IMR-90 (cell line): Measurements from ENCODE around the gene LMAN2. TPM values are rescaled to one million over a fixed set of nuclear protein-coding genes. Genes with fewer than 3 reads are reported as not detected.

ENCODE experiments used
- ATAC-seq: fragments of 200-7000 bp; cut with Tn5 transposase; 2 replicates; pipeline ENCODE4 v1.9.1; 2020; ENCODE audit warnings: low read depth, mild to moderate bottlenecking, moderate library complexity
- BruUV-seq: library from RNA; stranded (reverse); fragments of 400-500 nt; replicated peaks from 2 replicates; lab custom pipeline; 2021; lab: Mats Ljungman, UMichigan
- CTCF ChIA-PET: fragments of 300-600 bp; formaldehyde crosslinking; extraction: SDS; loops from one replicate; lab custom pipeline; 2021; ENCODE audit warnings: antibody characterized with exemption; lab: Yijun Ruan, JAX
- POLR2A ChIA-PET: fragments of 300-600 bp; sonication (Branson Sonifier 250); formaldehyde crosslinking; loops from one replicate; lab custom pipeline; 2022; ENCODE audit warnings: antibody characterized with exemption; ENCODE audit not compliant: unreplicated experiment; lab: Charles Lee
- DNase-seq: peaks from one replicate; pipeline ENCODE4 v3.0.0; 2013
- H2AFZ ChIP-seq: replicated peaks from 2 replicates; pipeline ENCODE3; 2013; ENCODE audit warnings: low read length, mild to moderate bottlenecking; ENCODE audit not compliant: poor library complexity
- H2AK5ac ChIP-seq: 2 replicates; pipeline ENCODE4 v1.6.1; 2013; ENCODE audit warnings: low read depth, low read length, inconsistent platforms
- H2AK9ac ChIP-seq: replicated peaks from 2 replicates; pipeline ENCODE3; 2013; ENCODE audit warnings: mild to moderate bottlenecking, low read depth, low read length, moderate library complexity; ENCODE audit not compliant: poor library complexity
- H2BK120ac ChIP-seq: 2 replicates; pipeline ENCODE4 v1.6.1; 2013; ENCODE audit warnings: low read depth, low read length, inconsistent platforms
- H2BK15ac ChIP-seq: 3 replicates; pipeline ENCODE4 v1.6.1; 2013; ENCODE audit warnings: low read depth, low read length, inconsistent platforms
- H2BK20ac ChIP-seq: 2 replicates; pipeline ENCODE4 v1.6.1; 2013; ENCODE audit warnings: low read depth, mild to moderate bottlenecking, inconsistent platforms, low read length, moderate library complexity
- H2BK5ac ChIP-seq: 2 replicates; pipeline ENCODE4 v1.6.1; 2013; ENCODE audit warnings: mild to moderate bottlenecking, low read depth, low read length, inconsistent platforms; ENCODE audit not compliant: poor library complexity, severe bottlenecking
- H3K14ac ChIP-seq: replicated peaks from 2 replicates; pipeline ENCODE4 v1.6.1; 2013; ENCODE audit warnings: low read depth, low read length, inconsistent platforms
- H3K18ac ChIP-seq: 2 replicates; pipeline ENCODE4 v1.6.1; 2013; ENCODE audit warnings: low read depth, low read length, control low read depth
- H3K23ac ChIP-seq: 2 replicates; pipeline ENCODE4 v1.6.1; 2013; ENCODE audit warnings: low read depth, low read length, inconsistent platforms
- H3K27ac ChIP-seq: 2 replicates; pipeline ENCODE4 v1.5.1; 2013; ENCODE audit warnings: mild to moderate bottlenecking, control low read depth, low read length; ENCODE audit not compliant: insufficient read depth
- H3K27me3 ChIP-seq: 2 replicates; pipeline ENCODE4 v1.6.1; 2013; ENCODE audit warnings: low read length; ENCODE audit not compliant: control insufficient read depth, insufficient read depth
- H3K36me3 ChIP-seq: 2 replicates; pipeline ENCODE4 v1.6.1; 2013; ENCODE audit warnings: low read length, mixed read lengths; ENCODE audit not compliant: control insufficient read depth, insufficient read depth
- H3K4ac ChIP-seq: 2 replicates; pipeline ENCODE4 v1.6.1; 2013; ENCODE audit warnings: low read depth, low read length, inconsistent platforms
- H3K4me1 ChIP-seq: 2 replicates; pipeline ENCODE4 v1.6.1; 2013; ENCODE audit warnings: low read length, mixed read lengths; ENCODE audit not compliant: control insufficient read depth, insufficient read depth
- H3K4me2 ChIP-seq: 2 replicates; pipeline ENCODE4 v1.6.1; 2013; ENCODE audit warnings: low read depth, mild to moderate bottlenecking, control low read depth, low read length, moderate library complexity
- H3K4me3 ChIP-seq: 2 replicates; pipeline ENCODE4 v1.5.1; 2013; ENCODE audit warnings: low read depth, mild to moderate bottlenecking, control low read depth, low read length, moderate library complexity; ENCODE audit not compliant: insufficient read depth
- H3K56ac ChIP-seq: 2 replicates; pipeline ENCODE4 v1.6.1; 2013; ENCODE audit warnings: low read length, inconsistent platforms; ENCODE audit not compliant: insufficient read depth; ENCODE audit errors: extremely low read depth
- H3K79me1 ChIP-seq, 2 experiments: 2 replicates each; pipeline ENCODE4 v1.6.1; 2013; ENCODE audit warnings: low read length in 2 of 2, inconsistent platforms in 1 of 2, low read depth in 1 of 2
- H3K9ac ChIP-seq: 2 replicates; pipeline ENCODE4 v1.6.1; 2013; ENCODE audit warnings: low read depth, low read length, control low read depth
- H3K9me1 ChIP-seq: 2 replicates; pipeline ENCODE4 v1.6.1; 2013; ENCODE audit warnings: low read length, inconsistent platforms; ENCODE audit not compliant: insufficient read depth
- H3K9me3 ChIP-seq: 2 replicates; pipeline ENCODE4 v1.6.1; 2013; ENCODE audit warnings: low read length; ENCODE audit not compliant: control insufficient read depth, insufficient read depth
- H4K20me1 ChIP-seq: 2 replicates; pipeline ENCODE4 v1.6.1; 2013; ENCODE audit warnings: low read length, inconsistent platforms; ENCODE audit not compliant: insufficient read depth
- H4K5ac ChIP-seq: 2 replicates; pipeline ENCODE4 v1.6.1; 2013; ENCODE audit warnings: mild to moderate bottlenecking, low read depth, low read length, control low read depth
- H4K8ac ChIP-seq, 2 experiments: 2 replicates each; pipeline ENCODE4 v1.6.1; 2013; ENCODE audit warnings: low read depth in 2 of 2, low read length in 2 of 2, control low read depth in 1 of 2, inconsistent platforms in 1 of 2
- H4K91ac ChIP-seq: 2 replicates; pipeline ENCODE4 v1.6.1; 2013; ENCODE audit warnings: low read depth, low read length, inconsistent platforms; ENCODE audit not compliant: insufficient read depth
- CEBPB ChIP-seq: IDR thresholded peaks from 2 replicates; pipeline ENCODE4 v1.6.1; 2012; ENCODE audit warnings: low read depth, low read length, improper control_type of control experiment
- CHD1 ChIP-seq: IDR thresholded peaks from 2 replicates; pipeline ENCODE4 v1.6.1; 2012; ENCODE audit warnings: low read depth, low read length, improper control_type of control experiment
- FOS ChIP-seq: fragments of 150-350 bp; IDR thresholded peaks from 2 replicates; pipeline ENCODE4 v1.6.1; 2016; ENCODE audit warnings: low read depth, low read length
- MAZ ChIP-seq: IDR thresholded peaks from 2 replicates; pipeline ENCODE4 v1.6.1; 2012; ENCODE audit warnings: low read depth, mild to moderate bottlenecking, low read length, improper control_type of control experiment, moderate library complexity, borderline replicate concordance
- NFE2L2 ChIP-seq: fragments of 150-350 bp; IDR thresholded peaks from 2 replicates; pipeline ENCODE4 v1.6.1; 2016; ENCODE audit warnings: low read depth, mild to moderate bottlenecking, low read length
- POLR2A ChIP-seq: IDR thresholded peaks from 2 replicates; pipeline ENCODE4 v1.6.1; 2012; ENCODE audit warnings: mild to moderate bottlenecking, low read depth, low read length
- RAD21 ChIP-seq: IDR thresholded peaks from 2 replicates; pipeline ENCODE4 v1.6.1; 2012; ENCODE audit warnings: low read length, improper control_type of control experiment
- RFX5 ChIP-seq: IDR thresholded peaks from 2 replicates; pipeline ENCODE4 v1.8.0; 2012; ENCODE audit warnings: low read depth, mild to moderate bottlenecking, low read length, moderate library complexity
- SMC3 ChIP-seq: fragments of 150-350 bp; IDR thresholded peaks from 2 replicates; pipeline ENCODE4 v1.6.1; 2016; ENCODE audit warnings: low read depth, mild to moderate bottlenecking, antibody characterized with exemption, low read length, moderate library complexity
- WGBS, 2 experiments: methylation state at CpG; one replicate each; pipeline versions ENCODE4 v1.1.5 to v1.1.7; 2013; ENCODE audit warnings: missing lambda C conversion rate in 2 of 2; ENCODE audit not compliant: insufficient read length in 1 of 2; ENCODE audit errors: extremely low coverage in 2 of 2; 5-methylcytosine and 5-hydroxymethylcytosine counted together
- dilution Hi-C: fragments of 300-500 bp; cut with HindIII; formaldehyde crosslinking; loops from one replicate; pipeline ENCODE4 v1.14.3; 2018; ENCODE audit warnings: low sequenced_read_pairs; ENCODE audit not compliant: unreplicated experiment
- in situ Hi-C: fragments of 300-500 bp; cut with MboI; formaldehyde crosslinking; loops from 3 replicates; pipeline ENCODE4 v1.14.3; 2019; ENCODE audit warnings: low sequenced_read_pairs, inconsistent platforms, mixed read lengths
- intact Hi-C: fragments of 100-400 bp; cut with micrococcal nuclease; formaldehyde crosslinking; loops from 2 replicates; pipeline ENCODE4 v1.10.0; 2022
- polyA plus RNA-seq, 3 experiments: library from polyadenylated mRNA; depleted of rRNA; stranded (reverse); fragments of >200 nt; gene quantifications; 2 replicates each; pipeline ENCODE4 v1.2.3, GENCODE V29; 2012; ENCODE audit warnings: low replicate concordance in 1 of 3
- total RNA-seq: library from RNA; depleted of rRNA; stranded (reverse); fragments of >200 nt; gene quantifications from 2 replicates; pipeline ENCODE4 v1.2.3, GENCODE V29; 2012
- TF ChIP-seq, protein P1 (sequence below): fragments of 150-350 bp; IDR thresholded peaks from 2 replicates; pipeline ENCODE4 v1.6.1; 2016; ENCODE audit warnings: low read depth, mild to moderate bottlenecking, low read length, moderate library complexity, borderline replicate concordance
- TF ChIP-seq, protein P2 (sequence below): fragments of 150-350 bp; IDR thresholded peaks from 2 replicates; pipeline ENCODE4 v1.6.1; 2017; ENCODE audit warnings: mild to moderate bottlenecking, antibody characterized with exemption, low read length, low read depth
- TF ChIP-seq, protein P3 (sequence below): conservative IDR thresholded peaks from 2 replicates; pipeline ENCODE4 v1.5.1; 2012; ENCODE audit warnings: mild to moderate bottlenecking, low read depth, low read length, improper control_type of control experiment

LMAN2 gene
- total and polyA plus RNA-seq, 2 of the 4 experiments (the other 2 are of a cell fraction): 253 to 303 TPM

DNA sequence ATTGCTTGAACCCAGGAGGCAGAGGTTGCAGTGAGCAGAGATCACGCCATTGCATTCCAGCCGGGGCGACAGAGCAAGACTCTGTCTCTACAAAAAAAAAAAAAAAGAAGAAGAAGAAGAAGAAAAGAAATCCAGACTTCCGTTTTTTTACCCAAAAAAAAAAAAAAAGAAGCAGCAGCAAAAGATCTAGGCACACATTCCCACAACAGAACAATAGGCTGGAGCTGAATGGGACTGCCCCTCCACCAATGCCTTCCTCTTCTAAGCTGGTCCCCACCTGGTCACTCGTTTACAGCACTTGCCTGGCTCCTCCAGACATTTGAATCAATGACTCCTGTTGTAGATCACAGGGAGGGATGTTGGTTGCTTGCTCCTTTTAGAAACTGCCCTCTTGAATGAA, 1.6 kb upstream of the LMAN2 start:
- Histone ChIP-seq H4K20me1 (peaks cover 4% of the 10 kb centered on the region), H3K27me3 (peaks cover 8% of the 10 kb centered on the region; the same call in 1 of the 2 replicates), H3K27ac (no peak overlapping the region), H2AK5ac (no peak overlapping the region), H3K9ac (no peak overlapping the region), H2BK120ac (no peak overlapping the region), H3K4me1 (peaks cover 16% of the 10 kb centered on the region), H2BK15ac (no peak overlapping the region), H2AK9ac (no peak overlapping the region), H2AFZ (no peak overlapping the region), H3K36me3 (peaks cover 5% of the 10 kb centered on the region; the same call in 1 of the 2 replicates), H2BK20ac (no peak overlapping the region), H3K14ac (no peak overlapping the region), H3K9me1 (peaks cover 6% of the 10 kb centered on the region; the same call in 1 of the 2 replicates), H2BK5ac (no peak overlapping the region), H3K4me3 (no peak overlapping the region), H3K79me1 (peaks cover 22 to 27% of the 10 kb centered on the region in 2 experiments), H4K5ac (no peak overlapping the region), H3K23ac (no peak overlapping the region), H3K9me3 (peaks cover 2% of the 10 kb centered on the region; the same call in 1 of the 2 replicates), H3K18ac (no peak overlapping the region), H3K4me2 (no peak overlapping the region), H4K91ac (no peak overlapping the region), H4K8ac (no peak overlapping the region; a peak in 1 of 4 replicates), H3K56ac (no peak overlapping the region), H3K4ac (no peak overlapping the region)
- CTCF ChIA-PET: no interaction called here
- BruUV-seq: no TSS peak
- intact Hi-C loops (no loop called here), in situ Hi-C loops (no loop called here), dilution Hi-C loops (no loop called here)
- no peak for TF ChIP-seq SMC3
- TF ChIP-seq MAZ: no peak
- TF ChIP-seq RFX5: no peak
- no peak for TF ChIP-seq CEBPB
- TF ChIP-seq, protein P1, sequence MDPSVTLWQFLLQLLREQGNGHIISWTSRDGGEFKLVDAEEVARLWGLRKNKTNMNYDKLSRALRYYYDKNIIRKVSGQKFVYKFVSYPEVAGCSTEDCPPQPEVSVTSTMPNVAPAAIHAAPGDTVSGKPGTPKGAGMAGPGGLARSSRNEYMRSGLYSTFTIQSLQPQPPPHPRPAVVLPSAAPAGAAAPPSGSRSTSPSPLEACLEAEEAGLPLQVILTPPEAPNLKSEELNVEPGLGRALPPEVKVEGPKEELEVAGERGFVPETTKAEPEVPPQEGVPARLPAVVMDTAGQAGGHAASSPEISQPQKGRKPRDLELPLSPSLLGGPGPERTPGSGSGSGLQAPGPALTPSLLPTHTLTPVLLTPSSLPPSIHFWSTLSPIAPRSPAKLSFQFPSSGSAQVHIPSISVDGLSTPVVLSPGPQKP: no peak
- TF ChIP-seq, protein P2, sequence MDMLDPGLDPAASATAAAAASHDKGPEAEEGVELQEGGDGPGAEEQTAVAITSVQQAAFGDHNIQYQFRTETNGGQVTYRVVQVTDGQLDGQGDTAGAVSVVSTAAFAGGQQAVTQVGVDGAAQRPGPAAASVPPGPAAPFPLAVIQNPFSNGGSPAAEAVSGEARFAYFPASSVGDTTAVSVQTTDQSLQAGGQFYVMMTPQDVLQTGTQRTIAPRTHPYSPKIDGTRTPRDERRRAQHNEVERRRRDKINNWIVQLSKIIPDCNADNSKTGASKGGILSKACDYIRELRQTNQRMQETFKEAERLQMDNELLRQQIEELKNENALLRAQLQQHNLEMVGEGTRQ: no peak
- TF ChIP-seq, protein P3, sequence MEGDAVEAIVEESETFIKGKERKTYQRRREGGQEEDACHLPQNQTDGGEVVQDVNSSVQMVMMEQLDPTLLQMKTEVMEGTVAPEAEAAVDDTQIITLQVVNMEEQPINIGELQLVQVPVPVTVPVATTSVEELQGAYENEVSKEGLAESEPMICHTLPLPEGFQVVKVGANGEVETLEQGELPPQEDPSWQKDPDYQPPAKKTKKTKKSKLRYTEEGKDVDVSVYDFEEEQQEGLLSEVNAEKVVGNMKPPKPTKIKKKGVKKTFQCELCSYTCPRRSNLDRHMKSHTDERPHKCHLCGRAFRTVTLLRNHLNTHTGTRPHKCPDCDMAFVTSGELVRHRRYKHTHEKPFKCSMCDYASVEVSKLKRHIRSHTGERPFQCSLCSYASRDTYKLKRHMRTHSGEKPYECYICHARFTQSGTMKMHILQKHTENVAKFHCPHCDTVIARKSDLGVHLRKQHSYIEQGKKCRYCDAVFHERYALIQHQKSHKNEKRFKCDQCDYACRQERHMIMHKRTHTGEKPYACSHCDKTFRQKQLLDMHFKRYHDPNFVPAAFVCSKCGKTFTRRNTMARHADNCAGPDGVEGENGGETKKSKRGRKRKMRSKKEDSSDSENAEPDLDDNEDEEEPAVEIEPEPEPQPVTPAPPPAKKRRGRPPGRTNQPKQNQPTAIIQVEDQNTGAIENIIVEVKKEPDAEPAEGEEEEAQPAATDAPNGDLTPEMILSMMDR: no peak
- no peak for TF ChIP-seq NFE2L2
- TF ChIP-seq POLR2A: no peak
- no peak for TF ChIP-seq CHD1
- TF ChIP-seq RAD21: no peak
- no peak for TF ChIP-seq FOS
- no peak for DNase-seq
- ATAC-seq: no peak
- WGBS, 2 experiments: no CpG with 5 or more reads among the region's 5 CpGs
- POLR2A ChIA-PET: no interaction called here
